Esophagus squamous epithelium (tissue), 4 donors: Measurements from ENCODE around the gene EHMT1.

Experiments used
- CTCF ChIP-seq, 6 experiments: fragments of 450-650 bp in 4 of 6; fragments of 200-600 bp in 2 of 6; sonication (generic) in 2 of 6; IDR thresholded peaks; one replicate each; pipeline ENCODE4 v1.5.1; 2016 to 2019; ENCODE audit warnings: antibody characterized with exemption in 6 of 6, mild to moderate bottlenecking in 4 of 6, moderate library complexity in 4 of 6
- POLR2A ChIP-seq, 4 donors: fragments of 450-650 bp; IDR thresholded peaks; one replicate each; pipeline ENCODE4 v1.6.1; 2017; ENCODE audit warnings: antibody characterized with exemption in 4 of 4, mild to moderate bottlenecking in 4 of 4, moderate library complexity in 3 of 4

- TF ChIP-seq POLR2A (IDR thresholded peaks at IDR 0.05) = no peak
- TF ChIP-seq CTCF (IDR thresholded peaks at IDR 0.05) = no peak
These were observed 25.6 kb upstream of the EHMT1 start for GRCh38 chr9:137593176-137593575.
